OCI-LY1 (cell line): ENCODE results near the gene NRG2.

ENCODE experiments used
- CTCF ChIP-seq: fragments of 200-600 bp; sonication (generic), shearing (Covaris generic); IDR thresholded peaks from 2 replicates; pipeline ENCODE4 v1.5.1; 2017; ENCODE audit warnings: mild to moderate bottlenecking, antibody characterized with exemption, low read length, moderate library complexity, mixed read lengths
- EZH2 ChIP-seq: fragments of 200-600 bp; sonication (generic), shearing (Covaris generic); IDR thresholded peaks from 2 replicates; pipeline ENCODE4 v1.8.0; 2017; ENCODE audit warnings: borderline replicate concordance, mixed run types, mild to moderate bottlenecking, antibody characterized with exemption, low read length, moderate library complexity, mixed read lengths

- no peak for TF ChIP-seq CTCF
- no peak for TF ChIP-seq EZH2
These were observed 142.4 kb downstream of the NRG2 start for GRCh38 chr5:139900546-139901250.
